Camera-type eye (tissue), 1 donor: ENCODE results near the gene FFAR2. TPM values are rescaled to one million over a fixed set of nuclear protein-coding genes. Genes with fewer than 3 reads are reported as not detected.

ENCODE experiments used
- total RNA-seq: library from RNA; depleted of rRNA; stranded (reverse); fragments of >200 nt; gene quantifications from one replicate; pipeline ENCODE4 v1.2.3, GENCODE V29; 2014

The FFAR2 gene
- total RNA-seq: not detected

DNA sequence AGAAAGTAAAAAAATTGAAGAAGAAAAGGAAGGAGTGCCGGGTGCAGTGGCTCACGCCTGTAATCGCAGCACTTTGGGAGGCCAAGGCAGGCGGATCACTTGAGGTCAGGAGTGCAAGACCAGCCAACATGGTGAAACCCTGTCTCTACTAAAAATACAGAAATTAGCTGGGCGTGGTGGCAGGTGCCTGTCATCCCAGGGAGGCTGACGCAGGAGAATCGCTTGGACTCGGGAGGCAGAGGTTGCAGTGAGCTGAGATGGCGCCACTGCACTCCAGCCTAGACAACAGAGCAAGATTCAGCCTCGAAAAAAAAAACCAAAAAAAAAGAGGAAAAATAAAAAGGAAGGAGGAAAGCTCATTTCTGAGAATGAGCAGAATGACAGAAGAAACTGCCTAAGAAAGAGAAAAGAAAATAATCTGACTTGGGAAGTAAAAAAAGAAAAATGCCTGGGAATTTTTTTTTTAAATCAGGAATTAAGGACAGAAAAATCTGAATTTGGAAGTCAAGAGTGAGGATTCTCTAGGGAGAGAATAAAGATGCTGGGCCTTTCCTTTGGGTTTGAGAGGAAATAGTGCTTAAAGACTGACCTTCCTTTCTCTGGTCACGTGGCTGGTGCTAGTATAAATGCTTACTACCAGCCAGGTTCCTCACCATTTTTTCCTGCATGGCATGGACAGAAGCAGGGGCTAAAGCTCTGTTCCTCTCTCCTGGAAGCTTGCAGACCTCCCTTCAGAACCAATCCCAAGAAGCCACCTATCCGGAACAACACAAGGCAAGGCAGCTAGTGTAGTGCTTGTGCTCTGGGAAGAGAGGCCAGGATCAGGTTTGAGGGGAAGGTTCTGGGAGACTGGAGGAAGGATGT is at the start of gene FFAR2:
Gene FFAR2, plus strand, starts transcription at position 652 of the 864 bp plus-strand sequence. CDS start 1,458 bp downstream, outside the sequence.

DNA sequence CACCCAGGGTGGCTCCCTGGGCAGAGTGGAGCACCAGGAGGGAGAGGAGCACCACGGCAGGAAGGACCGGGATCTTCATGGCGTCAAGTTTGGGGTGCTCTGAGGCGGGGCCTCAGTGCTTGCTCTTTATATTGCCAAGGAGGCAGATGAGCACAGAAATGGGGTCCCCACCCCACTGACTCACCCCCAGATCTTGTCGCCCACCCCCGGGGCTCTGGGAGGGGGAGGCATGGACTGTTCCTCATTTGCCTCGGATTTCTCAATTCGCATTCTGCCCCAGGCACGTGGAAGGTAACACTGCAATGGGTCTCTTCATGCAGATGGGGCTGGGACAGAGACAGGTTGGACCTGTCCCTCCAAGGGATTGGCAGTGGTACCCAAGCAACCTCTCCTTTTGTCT is 42.3 kb downstream of the FFAR2 start, which contains the start of gene KRTDAP:
Gene KRTDAP, minus strand, starts transcription at position 101 of the 400 bp plus-strand sequence. Its CDS starts 22 bp downstream, at position 79.

Other genes starting within 250 kb of the FFAR2 start
- gene FAM187B, start 219.5 kb upstream of the FFAR2 start, total RNA-seq: not detected
- 12.9 TPM for gene LSR, start 199.3 kb upstream of the FFAR2 start, total RNA-seq
- 82.7 TPM for gene USF2, start 179.3 kb upstream of the FFAR2 start, total RNA-seq
- not detected for gene HAMP, start 165.7 kb upstream of the FFAR2 start, total RNA-seq
- 1.2 TPM for gene MAG, start 156.1 kb upstream of the FFAR2 start, total RNA-seq
- gene CD22, start 119.1 kb upstream of the FFAR2 start, total RNA-seq: 0.66 TPM
- not detected for gene FFAR1, start 100.4 kb upstream of the FFAR2 start, total RNA-seq
- gene FFAR3, start 89.8 kb upstream of the FFAR2 start, total RNA-seq: 0.44 TPM
- gene GPR42, start 77.2 kb upstream of the FFAR2 start, total RNA-seq: not detected
- not detected for gene KRTDAP, start 42.2 kb downstream of the FFAR2 start, total RNA-seq
- 31.8 TPM for gene DMKN, start 65.4 kb downstream of the FFAR2 start, total RNA-seq
- 0.93 TPM for gene SBSN, start 80.1 kb downstream of the FFAR2 start, total RNA-seq
- gene GAPDHS, start 85.2 kb downstream of the FFAR2 start, total RNA-seq: 0.38 TPM
- gene TMEM147, start 97.4 kb downstream of the FFAR2 start, total RNA-seq: 49.3 TPM
- not detected for gene ATP4A, start 115.4 kb downstream of the FFAR2 start, total RNA-seq
- not detected for gene PMIS2, start 137.9 kb downstream of the FFAR2 start, total RNA-seq
- gene HAUS5, start 164.5 kb downstream of the FFAR2 start, total RNA-seq: 13.6 TPM
- gene RBM42, start 180.8 kb downstream of the FFAR2 start, total RNA-seq: 42.9 TPM
- gene ETV2, start 193.5 kb downstream of the FFAR2 start, total RNA-seq: not detected
- 239 TPM for gene COX6B1, start 200.1 kb downstream of the FFAR2 start, total RNA-seq
- not detected for gene UPK1A, start 218.3 kb downstream of the FFAR2 start, total RNA-seq